Forelimb muscle (tissue), 1 donor: Measurements from ENCODE around the gene CLASP2. TPM values are rescaled to one million over a fixed set of nuclear protein-coding genes. Genes with fewer than 3 reads are reported as not detected.

Experiments
- DNase-seq: peaks from one replicate; pipeline ENCODE4 v3.0.0-alpha.2; 2013; ENCODE audit warnings: low read depth
- polyA plus RNA-seq: library from polyadenylated mRNA; unstranded; fragments of 120-200 nt; gene quantifications from one replicate; pipeline ENCODE4 v1.2.1, GENCODE V29; 2013; ENCODE audit not compliant: insufficient read length

CLASP2 gene
- polyA plus RNA-seq, 1 donor: 50.2 TPM

GRCh38 chr3:33636125-33636850, 81.8 kb downstream of the CLASP2 start:
- DNase-seq: peak; percentile 40

GRCh38 chr3:33634262-33634661, 83.8 kb downstream of the CLASP2 start:
- DNase-seq: no peak

- DNase-seq: no peak
Measured at GRCh38 chr3:33629219-33629618, 88.8 kb downstream of the CLASP2 start.

- no peak for DNase-seq
Measured at GRCh38 chr3:33624756-33625155, 93.3 kb downstream of the CLASP2 start.

GRCh38 chr3:33613041-33613440, 105.0 kb downstream of the CLASP2 start:
- no peak for DNase-seq

- DNase-seq: no peak
Measured at GRCh38 chr3:33612607-33613006, 105.4 kb downstream of the CLASP2 start.

GRCh38 chr3:33602829-33603228, 115.2 kb downstream of the CLASP2 start:
- DNase-seq: no peak

GRCh38 chr3:33597257-33597689, 120.8 kb downstream of the CLASP2 start:
- no peak for DNase-seq

GRCh38 chr3:33592999-33593398, 125.1 kb downstream of the CLASP2 start:
- no peak for DNase-seq

- no peak for DNase-seq
Measured at GRCh38 chr3:33590541-33590940, 127.5 kb downstream of the CLASP2 start.

- DNase-seq: no peak
Measured at GRCh38 chr3:33586402-33586801, 131.7 kb downstream of the CLASP2 start.

- no peak for DNase-seq
Measured at GRCh38 chr3:33582234-33582633, 135.8 kb downstream of the CLASP2 start.

GRCh38 chr3:33581666-33582065, 136.4 kb downstream of the CLASP2 start:
- no peak for DNase-seq

GRCh38 chr3:33579840-33580239, 138.2 kb downstream of the CLASP2 start:
- DNase-seq: no peak

- no peak for DNase-seq
Measured at GRCh38 chr3:33579178-33579510, 138.9 kb downstream of the CLASP2 start.

GRCh38 chr3:33578325-33579177, 139.5 kb downstream of the CLASP2 start:
- DNase-seq: no peak

GRCh38 chr3:33577588-33577987, 140.5 kb downstream of the CLASP2 start:
- DNase-seq: no peak

GRCh38 chr3:33577173-33577572, 140.9 kb downstream of the CLASP2 start:
- no peak for DNase-seq

GRCh38 chr3:33575311-33575710, 142.7 kb downstream of the CLASP2 start:
- DNase-seq: no peak

GRCh38 chr3:33557829-33558228, 160.2 kb downstream of the CLASP2 start:
- no peak for DNase-seq

GRCh38 chr3:33557279-33557678, 160.8 kb downstream of the CLASP2 start:
- DNase-seq: no peak

- DNase-seq: no peak
Measured at GRCh38 chr3:33547101-33547500, 171.0 kb downstream of the CLASP2 start.

- no peak for DNase-seq
Measured at GRCh38 chr3:33544126-33544525, 173.9 kb downstream of the CLASP2 start.
